Stromal cell of bone marrow (primary cell): Measurements from ENCODE around the gene FGF14.
"Not testable (repeated sequence)": the region's sequence is repeated elsewhere in the genome, so short reads cannot be mapped to it uniquely, and the experiment has no call there.

Source experiments
- DNase-seq: peaks from one replicate; pipeline ENCODE4 v3.0.0-alpha.2; 2012; ENCODE audit warnings: low read depth

FGF14 gene

GRCh38 chr13:101866889-101867581, 534.8 kb downstream of the FGF14 start:
- no peak for DNase-seq

GRCh38 chr13:101858860-101859259, 543.0 kb downstream of the FGF14 start:
- DNase-seq = no peak

GRCh38 chr13:101846701-101847100, 555.1 kb downstream of the FGF14 start:
- no peak for DNase-seq

GRCh38 chr13:101846249-101846648, 555.6 kb downstream of the FGF14 start:
- peak; percentile 6 for DNase-seq

- no peak for DNase-seq
Observed at GRCh38 chr13:101845245-101846020, 556.4 kb downstream of the FGF14 start.

GRCh38 chr13:101841698-101842097, 560.1 kb downstream of the FGF14 start:
- no peak for DNase-seq

- DNase-seq = no peak
Observed at GRCh38 chr13:101838323-101838722, 563.5 kb downstream of the FGF14 start.

- DNase-seq = not testable (repeated sequence)
Observed at GRCh38 chr13:101837778-101838177, 564.1 kb downstream of the FGF14 start.

- no peak for DNase-seq
Observed at GRCh38 chr13:101837288-101837687, 564.6 kb downstream of the FGF14 start.

GRCh38 chr13:101835920-101836319, 565.9 kb downstream of the FGF14 start:
- DNase-seq = no peak

- no peak for DNase-seq
Observed at GRCh38 chr13:101833671-101834070, 568.2 kb downstream of the FGF14 start.

GRCh38 chr13:101830035-101830434, 571.8 kb downstream of the FGF14 start:
- no peak for DNase-seq

GRCh38 chr13:101829484-101829883, 572.4 kb downstream of the FGF14 start:
- DNase-seq = no peak

- no peak for DNase-seq
Observed at GRCh38 chr13:101828119-101828518, 573.7 kb downstream of the FGF14 start.

- no peak for DNase-seq
Observed at GRCh38 chr13:101817898-101818297, 584.0 kb downstream of the FGF14 start.

- no peak for DNase-seq
Observed at GRCh38 chr13:101811881-101812280, 590.0 kb downstream of the FGF14 start.

GRCh38 chr13:101811284-101811839, 590.5 kb downstream of the FGF14 start:
- DNase-seq = no peak

- DNase-seq = no peak
Observed at GRCh38 chr13:101799196-101799595, 602.7 kb downstream of the FGF14 start.

- DNase-seq = no peak
Observed at GRCh38 chr13:101798437-101798836, 603.4 kb downstream of the FGF14 start.

- DNase-seq = no peak
Observed at GRCh38 chr13:101795460-101795859, 606.4 kb downstream of the FGF14 start.

GRCh38 chr13:101795025-101795424, 606.8 kb downstream of the FGF14 start:
- no peak for DNase-seq

GRCh38 chr13:101792189-101792588, 609.7 kb downstream of the FGF14 start:
- no peak for DNase-seq

GRCh38 chr13:101785858-101786257, 616.0 kb downstream of the FGF14 start:
- DNase-seq = peak; percentile 12
